ENCODE results near the gene SLC8A3.

Gene SLC8A3

GRCh38 chr14:70177081-70177800 is 11.5 kb downstream of the SLC8A3 start:
- H3K14ac ChIP-seq (ENCODE audit: low read length in 2 of 2), result no peak overlapping the region
- no peak overlapping the region for H3K18ac ChIP-seq (ENCODE audit: low read depth in 1 of 2, low read length in 2 of 2)
- H3K23ac ChIP-seq (ENCODE audit: low read length in 2 of 2), result no peak overlapping the region
- no peak overlapping the region for H3K4me3 ChIP-seq (ENCODE audit: insufficient read depth in 1 of 2, low read depth in 1 of 2, low read length in 2 of 2)
- no peak overlapping the region for H2BK5ac ChIP-seq (ENCODE audit: low read depth, low read length, poor library complexity, severe bottlenecking)
- H3K4me1 ChIP-seq (ENCODE audit: control insufficient read depth, insufficient read depth, low read depth, low read length), result no peaks in the 10 kb centered on the region
- H2AFZ ChIP-seq (ENCODE audit: low read depth, low read length), result no peak overlapping the region
- no peak overlapping the region for H4K91ac ChIP-seq (ENCODE audit: low read length)
- no peaks in the 10 kb centered on the region for H3K9me3 ChIP-seq (ENCODE audit: control insufficient read depth, low read length)
- H2BK15ac ChIP-seq (ENCODE audit: low read depth, poor library complexity, severe bottlenecking), result no peak overlapping the region
- peaks cover 8 to 12% of the 10 kb centered on the region in 2 experiments for H3K27me3 ChIP-seq (ENCODE audit: control insufficient read depth in 1 of 2, insufficient read depth in 1 of 2, low read length in 2 of 2)
- H3K4me2 ChIP-seq (ENCODE audit: low read length, poor library complexity, severe bottlenecking), result no peak overlapping the region
- H3K27ac ChIP-seq (ENCODE audit: low read length, poor library complexity, severe bottlenecking), result no peak overlapping the region
- H4K8ac ChIP-seq (ENCODE audit: low read length), result no peak overlapping the region
- no peak overlapping the region for H2AK5ac ChIP-seq (ENCODE audit: low read length, severe bottlenecking)
- H2BK12ac ChIP-seq (ENCODE audit: low read length in 2 of 2), result no peak overlapping the region
- no peaks in the 10 kb centered on the region for H3K36me3 ChIP-seq (ENCODE audit: control insufficient read depth in 1 of 2, insufficient read depth in 2 of 2, low read depth in 1 of 2, low read length in 2 of 2)
- no peaks in the 10 kb centered on the region for H3K79me1 ChIP-seq (replicated peaks; ENCODE audit: low read length, poor library complexity, severe bottlenecking)
- H2BK120ac ChIP-seq (ENCODE audit: low read depth, low read length), result no peak overlapping the region
- no peak overlapping the region for H3K9ac ChIP-seq (ENCODE audit: low read length)
- WGBS, result 51% methylated on average over 3 of the region's 3 CpGs
- DNase-seq, result no peak
- H3K4ac ChIP-seq (ENCODE audit: low read depth in 1 of 2, low read length in 2 of 2), result no peak overlapping the region

DNA sequence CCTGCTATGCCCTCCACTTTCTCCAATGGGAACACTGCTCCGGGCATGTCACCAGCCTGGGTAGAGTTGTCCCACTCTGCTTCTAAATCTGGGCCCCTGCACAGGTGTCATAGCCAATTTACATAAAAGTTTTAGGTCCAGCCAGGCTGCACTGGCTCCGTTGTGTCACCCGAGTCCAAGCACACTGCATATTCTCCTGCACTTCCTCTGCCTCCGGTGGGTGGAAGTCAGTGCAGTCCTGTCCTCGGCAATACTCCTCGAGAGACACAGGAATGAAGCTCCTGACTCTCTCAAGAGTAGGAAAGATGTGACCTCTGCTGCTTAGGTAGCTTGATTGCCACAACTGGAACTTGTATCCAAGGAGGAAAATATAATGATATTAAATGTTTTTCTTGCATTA is 15.2 kb downstream of the SLC8A3 start:
- Histone ChIP-seq H3K4me2 (ENCODE audit: low read length, poor library complexity, severe bottlenecking) (no peak overlapping the region), H2BK5ac (ENCODE audit: low read depth, low read length, poor library complexity, severe bottlenecking) (no peak overlapping the region), H3K9me3 (ENCODE audit: control insufficient read depth, low read length) (no peaks in the 10 kb centered on the region), H3K23ac (ENCODE audit: low read length in 2 of 2) (no peak overlapping the region), H4K8ac (ENCODE audit: low read length) (no peak overlapping the region), H2BK12ac (ENCODE audit: low read length in 2 of 2) (no peak overlapping the region), H2BK15ac (ENCODE audit: low read depth, poor library complexity, severe bottlenecking) (no peak overlapping the region), H2BK120ac (ENCODE audit: low read depth, low read length) (no peak overlapping the region), H3K79me1 (replicated peaks; ENCODE audit: low read length, poor library complexity, severe bottlenecking) (no peaks in the 10 kb centered on the region), H2AK5ac (ENCODE audit: low read length, severe bottlenecking) (no peak overlapping the region), H4K91ac (ENCODE audit: low read length) (no peak overlapping the region), H3K18ac (ENCODE audit: low read depth in 1 of 2, low read length in 2 of 2) (no peak overlapping the region), H3K27me3 (ENCODE audit: control insufficient read depth in 1 of 2, insufficient read depth in 1 of 2, low read length in 2 of 2) (peaks cover 3 to 5% of the 10 kb centered on the region in 2 experiments), H3K4me3 (ENCODE audit: insufficient read depth in 1 of 2, low read depth in 1 of 2, low read length in 2 of 2) (no peak overlapping the region), H3K36me3 (ENCODE audit: control insufficient read depth in 1 of 2, insufficient read depth in 2 of 2, low read depth in 1 of 2, low read length in 2 of 2) (no peaks in the 10 kb centered on the region), H3K27ac (ENCODE audit: low read length, poor library complexity, severe bottlenecking) (no peak overlapping the region), H3K14ac (ENCODE audit: low read length in 2 of 2) (no peak overlapping the region), H3K9ac (ENCODE audit: low read length) (no peak overlapping the region), H3K4me1 (ENCODE audit: control insufficient read depth, insufficient read depth, low read depth, low read length) (no peaks in the 10 kb centered on the region), H3K4ac (ENCODE audit: low read depth in 1 of 2, low read length in 2 of 2) (no peak overlapping the region), H2AFZ (ENCODE audit: low read depth, low read length) (no peak overlapping the region)
- 85% methylated on average over 6 of the region's 6 CpGs for WGBS
- no peak for DNase-seq

- no peak overlapping the region for H4K91ac ChIP-seq (ENCODE audit: low read length)
- H2AFZ ChIP-seq (ENCODE audit: low read depth, low read length), result no peak overlapping the region
- DNase-seq, result no peak
- no peak overlapping the region for H3K9ac ChIP-seq (ENCODE audit: low read length)
- H3K27ac ChIP-seq (ENCODE audit: low read length, poor library complexity, severe bottlenecking), result no peak overlapping the region
- H3K4ac ChIP-seq (ENCODE audit: low read depth in 1 of 2, low read length in 2 of 2), result no peak overlapping the region
- H2BK15ac ChIP-seq (ENCODE audit: low read depth, poor library complexity, severe bottlenecking), result no peak overlapping the region
- no peak overlapping the region for H2BK120ac ChIP-seq (ENCODE audit: low read depth, low read length)
- no peak overlapping the region for H3K4me3 ChIP-seq (ENCODE audit: insufficient read depth in 1 of 2, low read depth in 1 of 2, low read length in 2 of 2)
- peaks cover 9% of the 10 kb centered on the region for H3K9me3 ChIP-seq (ENCODE audit: control insufficient read depth, low read length)
- 74% methylated on average over 8 of the region's 8 CpGs for whole genome bisulfite sequencing
- H3K14ac ChIP-seq (ENCODE audit: low read length in 2 of 2), result no peak overlapping the region
- no peak overlapping the region for H2BK12ac ChIP-seq (ENCODE audit: low read length in 2 of 2)
- H3K79me1 ChIP-seq (replicated peaks; ENCODE audit: low read length, poor library complexity, severe bottlenecking), result no peaks in the 10 kb centered on the region
- H3K23ac ChIP-seq (ENCODE audit: low read length in 2 of 2), result no peak overlapping the region
- H3K36me3 ChIP-seq (ENCODE audit: control insufficient read depth in 1 of 2, insufficient read depth in 2 of 2, low read depth in 1 of 2, low read length in 2 of 2), result no peaks in the 10 kb centered on the region
- no peaks in the 10 kb centered on the region for H3K27me3 ChIP-seq (ENCODE audit: control insufficient read depth in 1 of 2, insufficient read depth in 1 of 2, low read length in 2 of 2)
- no peak overlapping the region for H4K8ac ChIP-seq (ENCODE audit: low read length)
- no peak overlapping the region for H3K4me2 ChIP-seq (ENCODE audit: low read length, poor library complexity, severe bottlenecking)
- no peak overlapping the region for H3K18ac ChIP-seq (ENCODE audit: low read depth in 1 of 2, low read length in 2 of 2)
- H3K4me1 ChIP-seq (ENCODE audit: control insufficient read depth, insufficient read depth, low read depth, low read length), result no peaks in the 10 kb centered on the region
- no peak overlapping the region for H2AK5ac ChIP-seq (ENCODE audit: low read length, severe bottlenecking)
- H2BK5ac ChIP-seq (ENCODE audit: low read depth, low read length, poor library complexity, severe bottlenecking), result no peak overlapping the region
Observed at GRCh38 chr14:70171726-70172125, 17.0 kb downstream of the SLC8A3 start.

DNA sequence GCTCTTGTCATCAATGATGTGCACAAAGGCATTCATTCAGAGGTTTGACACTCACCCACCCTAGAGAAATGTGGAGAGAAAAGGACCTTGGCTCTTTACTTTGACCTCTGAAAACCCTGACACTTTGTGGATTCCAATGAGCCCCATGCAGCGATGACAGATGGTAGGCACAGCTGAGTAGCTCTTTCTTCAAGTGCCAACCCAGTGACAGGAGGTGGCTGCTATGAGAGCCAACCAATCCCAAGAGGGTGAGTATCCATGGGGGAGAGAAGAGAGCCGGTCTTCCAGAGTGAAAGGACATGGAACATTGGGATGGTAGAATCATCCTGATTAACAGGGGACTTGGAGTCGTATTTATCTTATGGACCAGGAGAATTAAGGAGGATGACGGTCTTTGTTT is 17.8 kb downstream of the SLC8A3 start:
- Histone ChIP-seq H2BK120ac (ENCODE audit: low read depth, low read length) (no peak overlapping the region), H3K27me3 (ENCODE audit: control insufficient read depth in 1 of 2, insufficient read depth in 1 of 2, low read length in 2 of 2) (no peaks in the 10 kb centered on the region), H3K23ac (ENCODE audit: low read length in 2 of 2) (no peak overlapping the region), H4K8ac (ENCODE audit: low read length) (no peak overlapping the region), H3K14ac (ENCODE audit: low read length in 2 of 2) (no peak overlapping the region), H4K91ac (ENCODE audit: low read length) (no peak overlapping the region), H3K36me3 (ENCODE audit: control insufficient read depth in 1 of 2, insufficient read depth in 2 of 2, low read depth in 1 of 2, low read length in 2 of 2) (no peaks in the 10 kb centered on the region), H3K4me3 (ENCODE audit: insufficient read depth in 1 of 2, low read depth in 1 of 2, low read length in 2 of 2) (no peak overlapping the region), H2AK5ac (ENCODE audit: low read length, severe bottlenecking) (no peak overlapping the region), H3K79me1 (replicated peaks; ENCODE audit: low read length, poor library complexity, severe bottlenecking) (no peaks in the 10 kb centered on the region), H2BK15ac (ENCODE audit: low read depth, poor library complexity, severe bottlenecking) (no peak overlapping the region), H3K9me3 (ENCODE audit: control insufficient read depth, low read length) (peaks cover 9% of the 10 kb centered on the region), H3K4me1 (ENCODE audit: control insufficient read depth, insufficient read depth, low read depth, low read length) (no peaks in the 10 kb centered on the region), H3K18ac (ENCODE audit: low read depth in 1 of 2, low read length in 2 of 2) (no peak overlapping the region), H2AFZ (ENCODE audit: low read depth, low read length) (no peak overlapping the region), H2BK5ac (ENCODE audit: low read depth, low read length, poor library complexity, severe bottlenecking) (no peak overlapping the region), H3K4me2 (ENCODE audit: low read length, poor library complexity, severe bottlenecking) (no peak overlapping the region), H3K27ac (ENCODE audit: low read length, poor library complexity, severe bottlenecking) (no peak overlapping the region), H2BK12ac (ENCODE audit: low read length in 2 of 2) (no peak overlapping the region), H3K9ac (ENCODE audit: low read length) (no peak overlapping the region), H3K4ac (ENCODE audit: low read depth in 1 of 2, low read length in 2 of 2) (no peak overlapping the region)
- no peak for DNase-seq
- WGBS, result 58% methylated on average over 4 of the region's 4 CpGs
